ENCODE data around the gene LPCAT1. TPM values are rescaled to one million over a fixed set of nuclear protein-coding genes. Genes with fewer than 3 reads are reported as not detected.

Gene LPCAT1
- total RNA-seq, 2 donors from 2014 or later = 78.5 to 124 TPM

- Mint-ChIP-seq H3K9me3 (no peaks in the 10 kb centered on the region), H3K27ac (peak overlapping the region; percentile 78), H3K27me3 (ENCODE audit: insufficient read depth) (no peaks in the 10 kb centered on the region), H3K36me3 (ENCODE audit: low read depth) (peaks cover 20% of the 10 kb centered on the region), H3K4me3 (no peak overlapping the region), H3K4me1 (peaks cover 23% of the 10 kb centered on the region)
- Histone ChIP-seq H3K27me3 (ENCODE audit: control insufficient read depth, insufficient read depth, low read length, poor library complexity, severe bottlenecking) (no peaks in the 10 kb centered on the region), H3K9ac (ENCODE audit: extremely low read depth, low read length, poor library complexity, severe bottlenecking) (no peak overlapping the region), H3K4me1 (ENCODE audit: control insufficient read depth, insufficient read depth, low read length) (no peaks in the 10 kb centered on the region), H3K36me3 (ENCODE audit: control insufficient read depth, insufficient read depth, low read length) (peaks cover 2% of the 10 kb centered on the region), H3K27ac (ENCODE audit: low read depth, low read length) (no peak overlapping the region), H3K4me3 (ENCODE audit: low read length) (no peak overlapping the region), H3K9me3 (ENCODE audit: control insufficient read depth, low read length) (no peaks in the 10 kb centered on the region)
- WGBS, 2 experiments (ENCODE audit: insufficient coverage in 1 of 2, insufficient read length in 1 of 2) = 95% methylated on average over 14 to 21 of the region's 21 CpGs
- peak; percentile 62 for TF ChIP-seq CTCF (conservative IDR thresholded peaks at IDR 0.05)
- DNase-seq = peak; percentile 72
Observed at GRCh38 chr5:1511651-1512540, 11.9 kb downstream of the LPCAT1 start.

- no peak for TF ChIP-seq CTCF (conservative IDR thresholded peaks at IDR 0.05)
- no peak overlapping the region for H3K4me3 ChIP-seq (ENCODE audit: low read length)
- H3K4me1 ChIP-seq (ENCODE audit: control insufficient read depth, insufficient read depth, low read length) = no peaks in the 10 kb centered on the region
- DNase-seq = peak; percentile 35
- H3K27me3 ChIP-seq (ENCODE audit: control insufficient read depth, insufficient read depth, low read length, poor library complexity, severe bottlenecking) = no peaks in the 10 kb centered on the region
- 93 to 95% methylated on average over 19 to 20 of the region's 20 CpGs for WGBS, 2 experiments (ENCODE audit: insufficient coverage in 1 of 2, insufficient read length in 1 of 2)
- no peaks in the 10 kb centered on the region for H3K9me3 ChIP-seq (ENCODE audit: control insufficient read depth, low read length)
- Mint-ChIP-seq H3K27ac (no peak overlapping the region), H3K4me1 (peaks cover 14% of the 10 kb centered on the region), H3K27me3 (ENCODE audit: insufficient read depth) (no peaks in the 10 kb centered on the region), H3K4me3 (no peak overlapping the region), H3K36me3 (ENCODE audit: low read depth) (peaks cover 20% of the 10 kb centered on the region), H3K9me3 (no peaks in the 10 kb centered on the region)
- no peak overlapping the region for H3K9ac ChIP-seq (ENCODE audit: extremely low read depth, low read length, poor library complexity, severe bottlenecking)
- no peak overlapping the region for H3K27ac ChIP-seq (ENCODE audit: low read depth, low read length)
- peaks cover 2% of the 10 kb centered on the region for H3K36me3 ChIP-seq (ENCODE audit: control insufficient read depth, insufficient read depth, low read length)
Observed at GRCh38 chr5:1511048-1511447, 12.7 kb downstream of the LPCAT1 start.

- WGBS, 2 experiments (ENCODE audit: insufficient coverage in 1 of 2, insufficient read length in 1 of 2) = 96 to 100% methylated on average over 6 to 11 of the region's 11 CpGs
- no peak overlapping the region for H3K4me3 Mint-ChIP-seq
- no peaks in the 10 kb centered on the region for H3K9me3 Mint-ChIP-seq
- peak overlapping the region; percentile 46 for H3K27ac Mint-ChIP-seq
- Histone ChIP-seq H3K9me3 (ENCODE audit: control insufficient read depth, low read length) (no peaks in the 10 kb centered on the region), H3K4me1 (ENCODE audit: control insufficient read depth, insufficient read depth, low read length) (no peaks in the 10 kb centered on the region), H3K9ac (ENCODE audit: extremely low read depth, low read length, poor library complexity, severe bottlenecking) (no peak overlapping the region), H3K27ac (ENCODE audit: low read depth, low read length) (no peak overlapping the region), H3K36me3 (ENCODE audit: control insufficient read depth, insufficient read depth, low read length) (peaks cover 2% of the 10 kb centered on the region), H3K4me3 (ENCODE audit: low read length) (no peak overlapping the region), H3K27me3 (ENCODE audit: control insufficient read depth, insufficient read depth, low read length, poor library complexity, severe bottlenecking) (no peaks in the 10 kb centered on the region)
- peaks cover 20% of the 10 kb centered on the region for H3K36me3 Mint-ChIP-seq (ENCODE audit: low read depth)
- DNase-seq = peak; percentile 31
- no peaks in the 10 kb centered on the region for H3K27me3 Mint-ChIP-seq (ENCODE audit: insufficient read depth)
- no peak for TF ChIP-seq CTCF (conservative IDR thresholded peaks at IDR 0.05)
- H3K4me1 Mint-ChIP-seq = peaks cover 13% of the 10 kb centered on the region
Observed at GRCh38 chr5:1510631-1511030, 13.1 kb downstream of the LPCAT1 start.

Data from endodermal cell (in vitro differentiated cells).